ENCODE data around the gene OPRL1. TPM values are rescaled to one million over a fixed set of nuclear protein-coding genes. Genes with fewer than 3 reads are reported as not detected.

Gene OPRL1
- polyA plus RNA-seq, 3 donors, result 7.0 to 9.0 (median 8.8) TPM

DNA sequence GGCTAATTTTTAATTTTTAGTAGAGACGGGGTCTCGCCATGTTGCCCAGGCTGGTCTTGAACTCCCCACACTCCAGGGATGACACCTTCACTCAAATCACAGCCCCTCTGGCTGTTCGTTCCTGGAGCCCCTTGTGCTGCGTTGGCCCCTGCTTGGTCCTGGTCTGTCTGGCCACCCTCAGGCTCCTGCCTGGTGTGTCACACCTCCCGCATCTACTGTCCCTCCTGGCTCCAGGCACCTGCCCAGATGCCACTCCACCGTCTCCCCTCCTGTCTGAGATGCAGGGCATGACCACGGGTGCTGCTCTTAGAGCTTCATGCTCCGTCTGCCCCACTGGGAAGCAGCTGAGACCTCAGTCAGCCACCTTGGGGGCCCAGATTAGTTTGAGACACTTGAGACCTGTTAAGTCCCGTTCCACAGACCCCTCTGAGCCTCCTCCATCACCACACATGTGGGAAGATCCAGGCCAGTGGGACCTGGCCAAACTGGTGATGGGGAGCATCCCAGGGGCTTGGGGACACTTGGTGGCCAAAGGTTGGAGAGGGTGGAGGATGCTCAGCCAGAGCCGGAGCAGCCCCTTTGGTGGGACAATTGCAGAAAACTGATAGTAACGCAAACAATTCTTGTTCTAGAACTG is 49.4 kb downstream of the OPRL1 start:
- intact Hi-C loops (cut with micrococcal nuclease), result no loop called here
- no peak for DNase-seq

DNA sequence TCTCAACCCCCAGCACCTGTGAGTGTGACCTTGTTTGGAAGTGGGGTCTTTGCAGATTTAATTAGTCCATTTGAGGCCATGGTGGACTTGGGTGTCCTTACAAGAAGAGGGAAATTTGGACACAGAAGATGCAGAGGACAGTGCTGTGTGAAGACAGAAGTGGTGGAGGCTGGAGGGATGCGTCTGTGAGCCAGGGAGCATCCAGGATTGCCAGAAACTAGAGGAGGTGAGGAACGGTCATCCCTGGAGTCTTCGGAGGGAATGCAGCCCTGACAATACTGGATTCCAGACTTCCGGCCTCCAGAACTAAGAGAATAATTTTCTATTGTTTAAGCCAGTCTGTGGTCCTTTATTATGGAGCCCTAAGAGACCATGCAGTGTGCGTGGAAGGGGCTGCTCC is 50.4 kb downstream of the OPRL1 start:
- H3K9me3 Mint-ChIP-seq, result peaks cover 0 to 3% (median 0%) of the 10 kb centered on the region in 7 donors
- 67% methylated on average over 3 of the region's 5 CpGs for WGBS (ENCODE audit: insufficient coverage)
- H3K27ac ChIP-seq (ENCODE audit: low read depth in 1 of 2, low read length in 2 of 2), result no peak overlapping the region
- H3K4me1 ChIP-seq (ENCODE audit: control insufficient read depth in 1 of 2, insufficient read depth in 2 of 2, low read length in 2 of 2), result no peaks in the 10 kb centered on the region
- peaks cover 5 to 9% (median 9%) of the 10 kb centered on the region in 3 donors for H3K27me3 Mint-ChIP-seq (ENCODE audit: low read depth in 3 of 3)
- H3K4me2 ChIP-seq (replicated peaks; ENCODE audit: extremely low read depth, low read length, poor library complexity, severe bottlenecking), result no peak overlapping the region
- no peak overlapping the region for H3K9ac ChIP-seq (ENCODE audit: insufficient read depth, low read length, poor library complexity, severe bottlenecking)
- no peaks in the 10 kb centered on the region for H3K9me3 ChIP-seq (replicated peaks in 1 of 2; ENCODE audit: control insufficient read depth in 1 of 2, insufficient read depth in 1 of 2, low read length in 2 of 2)
- H3K36me3 Mint-ChIP-seq, result no peaks in the 10 kb centered on the region
- no peak overlapping the region for H3K4me3 ChIP-seq (replicated peaks in 1 of 3; ENCODE audit: low read depth in 2 of 3, low read length in 3 of 3)
- no peaks in the 10 kb centered on the region for H3K36me3 ChIP-seq (replicated peaks in 1 of 2; ENCODE audit: control insufficient read depth in 1 of 2, insufficient read depth in 2 of 2, low read length in 2 of 2)
- H3K4me1 Mint-ChIP-seq, result no peaks in the 10 kb centered on the region
- no peaks in the 10 kb centered on the region for H3K79me2 ChIP-seq (ENCODE audit: insufficient read depth, low read length)
- no peak overlapping the region for H2AFZ ChIP-seq (ENCODE audit: insufficient read depth, low read depth, low read length, poor library complexity, severe bottlenecking)
- no peak for DNase-seq
- no peaks in the 10 kb centered on the region for H4K20me1 ChIP-seq (ENCODE audit: insufficient read depth, low read length)
- no peaks in the 10 kb centered on the region for H3K27me3 ChIP-seq (ENCODE audit: control insufficient read depth in 2 of 2, insufficient read depth in 2 of 2, low read length in 2 of 2)
- intact Hi-C loops (cut with micrococcal nuclease), result no loop called here
- TF ChIP-seq, protein P1, sequence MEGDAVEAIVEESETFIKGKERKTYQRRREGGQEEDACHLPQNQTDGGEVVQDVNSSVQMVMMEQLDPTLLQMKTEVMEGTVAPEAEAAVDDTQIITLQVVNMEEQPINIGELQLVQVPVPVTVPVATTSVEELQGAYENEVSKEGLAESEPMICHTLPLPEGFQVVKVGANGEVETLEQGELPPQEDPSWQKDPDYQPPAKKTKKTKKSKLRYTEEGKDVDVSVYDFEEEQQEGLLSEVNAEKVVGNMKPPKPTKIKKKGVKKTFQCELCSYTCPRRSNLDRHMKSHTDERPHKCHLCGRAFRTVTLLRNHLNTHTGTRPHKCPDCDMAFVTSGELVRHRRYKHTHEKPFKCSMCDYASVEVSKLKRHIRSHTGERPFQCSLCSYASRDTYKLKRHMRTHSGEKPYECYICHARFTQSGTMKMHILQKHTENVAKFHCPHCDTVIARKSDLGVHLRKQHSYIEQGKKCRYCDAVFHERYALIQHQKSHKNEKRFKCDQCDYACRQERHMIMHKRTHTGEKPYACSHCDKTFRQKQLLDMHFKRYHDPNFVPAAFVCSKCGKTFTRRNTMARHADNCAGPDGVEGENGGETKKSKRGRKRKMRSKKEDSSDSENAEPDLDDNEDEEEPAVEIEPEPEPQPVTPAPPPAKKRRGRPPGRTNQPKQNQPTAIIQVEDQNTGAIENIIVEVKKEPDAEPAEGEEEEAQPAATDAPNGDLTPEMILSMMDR (IDR thresholded peaks at IDR 0.05), result no peak
- H3K4me3 Mint-ChIP-seq, result no peak overlapping the region
- H3K27ac Mint-ChIP-seq, result no peak overlapping the region

More for the DNA sequence above, 49.4 kb downstream of the OPRL1 start:
- Histone ChIP-seq H3K27me3 (ENCODE audit: control insufficient read depth in 2 of 2, insufficient read depth in 2 of 2, low read length in 2 of 2) (no peaks in the 10 kb centered on the region), H3K9ac (ENCODE audit: insufficient read depth, low read length, poor library complexity, severe bottlenecking) (no peak overlapping the region), H3K36me3 (replicated peaks in 1 of 2; ENCODE audit: control insufficient read depth in 1 of 2, insufficient read depth in 2 of 2, low read length in 2 of 2) (no peaks in the 10 kb centered on the region), H3K27ac (ENCODE audit: low read depth in 1 of 2, low read length in 2 of 2) (no peak overlapping the region), H3K9me3 (replicated peaks in 1 of 2; ENCODE audit: control insufficient read depth in 1 of 2, insufficient read depth in 1 of 2, low read length in 2 of 2) (no peaks in the 10 kb centered on the region), H4K20me1 (ENCODE audit: insufficient read depth, low read length) (no peaks in the 10 kb centered on the region), H3K4me1 (ENCODE audit: control insufficient read depth in 1 of 2, insufficient read depth in 2 of 2, low read length in 2 of 2) (no peaks in the 10 kb centered on the region), H2AFZ (ENCODE audit: insufficient read depth, low read depth, low read length, poor library complexity, severe bottlenecking) (no peak overlapping the region), H3K4me2 (replicated peaks; ENCODE audit: extremely low read depth, low read length, poor library complexity, severe bottlenecking) (no peak overlapping the region), H3K4me3 (replicated peaks in 1 of 3; ENCODE audit: low read depth in 2 of 3, low read length in 3 of 3) (no peak overlapping the region), H3K79me2 (ENCODE audit: insufficient read depth, low read length) (no peaks in the 10 kb centered on the region)
- H3K36me3 Mint-ChIP-seq, result no peaks in the 10 kb centered on the region
- peaks cover 0 to 3% (median 0%) of the 10 kb centered on the region in 7 donors for H3K9me3 Mint-ChIP-seq
- H3K27me3 Mint-ChIP-seq (ENCODE audit: low read depth in 3 of 3), result peaks cover 9 to 17% (median 14%) of the 10 kb centered on the region in 3 donors
- H3K4me3 Mint-ChIP-seq, result no peak overlapping the region
- TF ChIP-seq, protein P1 (IDR thresholded peaks at IDR 0.05), result no peak
- WGBS (ENCODE audit: insufficient coverage), result 96% methylated on average over 10 of the region's 11 CpGs
- H3K4me1 Mint-ChIP-seq, result no peaks in the 10 kb centered on the region
- H3K27ac Mint-ChIP-seq, result no peak overlapping the region

All from CD14-positive monocyte (primary cell).